GM21786 (cell line): ENCODE measurements around the gene GLB1L.

Experiments used
- ATAC-seq: cut with Tn5 transposase; IDR thresholded peaks from one replicate; pipeline ENCODE4 v1.9.1; 2021; ENCODE audit not compliant: unreplicated experiment

GLB1L gene

GRCh38 chr2:219253753-219254589 lies 8.7 kb upstream of the GLB1L start, which contains the start of gene TUBA4A:
TUBA4A (minus strand) TSS chr2:219253918; CDS start chr2:219253858, 60 bp downstream.
- ATAC-seq: peak; percentile 35

DNA sequence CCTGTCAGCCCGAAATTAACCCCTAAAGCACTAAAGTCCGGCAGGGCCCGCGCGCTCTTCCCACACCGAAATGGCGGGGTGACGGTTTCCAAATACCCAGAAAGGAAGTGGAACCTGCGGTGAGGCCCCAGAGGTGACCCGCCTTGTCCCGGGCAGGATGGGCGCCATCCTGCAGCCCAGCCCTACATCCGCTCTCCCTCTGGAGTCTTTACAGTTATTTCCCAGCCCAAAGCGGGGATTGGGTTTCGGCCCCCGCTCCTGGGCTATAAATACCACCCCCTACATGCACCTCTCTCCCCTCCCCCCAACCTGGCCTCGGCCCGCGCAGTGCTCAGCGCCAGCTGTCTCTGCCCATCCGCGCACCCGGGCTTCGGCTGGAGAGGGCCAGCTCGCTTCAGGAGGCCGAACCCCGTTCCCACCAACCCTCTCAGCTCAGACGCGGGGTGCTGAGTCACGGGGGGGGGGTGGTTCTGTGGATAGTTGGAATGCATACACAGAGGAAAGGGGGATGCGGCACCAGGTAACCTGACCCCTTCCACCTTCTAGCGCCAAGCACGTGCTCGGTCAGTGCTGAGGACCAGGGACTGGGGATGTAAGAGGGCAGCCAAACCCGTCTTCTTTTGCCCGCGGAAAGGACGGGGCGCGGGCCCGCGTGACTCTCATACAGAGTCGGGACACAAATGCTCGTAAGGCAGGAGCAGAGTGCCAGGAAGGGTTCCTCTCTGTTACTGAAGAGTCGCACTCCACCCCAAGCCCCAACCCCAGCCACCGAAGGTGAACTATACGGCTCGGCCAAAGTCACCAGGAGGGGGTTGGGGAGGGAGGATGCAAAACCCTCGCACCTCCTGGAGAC lies 7.9 kb upstream of the GLB1L start, which contains the start of gene TUBA4B:
TUBA4B (plus strand) TSS at position 344 of the 853 bp plus-strand sequence; CDS start at position 509, 165 bp downstream.
- ATAC-seq: peak; percentile 0

DNA sequence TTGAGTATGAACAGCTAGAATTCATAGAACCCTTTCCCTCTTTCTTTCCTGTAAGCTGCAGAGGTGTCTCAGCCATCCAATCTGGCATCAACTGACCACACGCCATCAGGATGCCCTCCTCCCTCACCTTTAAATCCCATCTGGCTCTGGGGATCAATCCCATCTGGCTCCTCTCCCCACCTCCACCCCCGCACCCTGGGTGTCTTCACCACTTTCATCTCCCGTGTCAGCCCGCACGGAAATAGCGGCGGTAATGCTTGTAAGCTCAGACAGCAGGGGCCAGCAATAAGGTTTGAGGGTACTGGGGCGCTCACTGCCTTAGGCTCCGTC lies 7.3 kb upstream of the GLB1L start:
- ATAC-seq: no peak

DNA sequence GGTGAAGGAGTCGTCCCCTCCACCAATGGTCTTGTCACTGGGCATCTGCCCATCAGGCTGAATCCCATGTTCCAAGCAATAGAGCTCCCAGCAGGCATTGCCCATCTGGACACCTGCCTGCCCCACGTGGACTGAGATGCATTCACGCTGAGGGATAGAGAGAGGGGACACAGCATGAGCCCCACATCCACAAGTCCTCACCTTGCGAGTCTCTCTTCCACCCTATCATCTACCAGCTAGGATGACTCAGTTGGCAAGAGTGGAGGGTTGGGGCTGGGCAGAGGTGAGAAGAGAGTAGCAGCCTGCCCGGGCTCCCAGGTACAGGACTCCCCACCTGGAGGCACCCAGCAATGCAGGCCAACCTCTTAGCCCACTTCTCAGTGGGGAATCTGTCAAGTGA lies 6.8 kb upstream of the GLB1L start:
- ATAC-seq: no peak

DNA sequence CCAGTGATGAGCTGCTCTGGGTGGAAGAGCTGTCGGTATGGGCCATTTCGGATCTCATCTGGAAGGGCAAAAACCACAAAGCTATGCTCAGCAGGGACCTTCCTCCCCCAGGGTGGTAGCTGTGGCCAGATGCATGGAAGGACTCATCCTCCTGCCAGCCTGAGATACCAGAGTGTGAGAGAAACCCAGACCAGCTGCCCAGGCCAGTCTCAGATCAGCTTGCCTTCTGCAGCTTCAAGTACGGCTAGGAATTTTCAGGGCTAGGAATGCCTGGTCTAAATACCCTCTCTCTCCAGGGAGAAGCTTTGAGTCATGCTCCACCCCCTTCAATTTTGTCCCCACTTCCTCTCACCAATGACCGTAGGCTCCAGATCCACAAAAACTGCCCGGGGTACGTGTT lies 6.4 kb upstream of the GLB1L start:
- ATAC-seq: no peak

DNA sequence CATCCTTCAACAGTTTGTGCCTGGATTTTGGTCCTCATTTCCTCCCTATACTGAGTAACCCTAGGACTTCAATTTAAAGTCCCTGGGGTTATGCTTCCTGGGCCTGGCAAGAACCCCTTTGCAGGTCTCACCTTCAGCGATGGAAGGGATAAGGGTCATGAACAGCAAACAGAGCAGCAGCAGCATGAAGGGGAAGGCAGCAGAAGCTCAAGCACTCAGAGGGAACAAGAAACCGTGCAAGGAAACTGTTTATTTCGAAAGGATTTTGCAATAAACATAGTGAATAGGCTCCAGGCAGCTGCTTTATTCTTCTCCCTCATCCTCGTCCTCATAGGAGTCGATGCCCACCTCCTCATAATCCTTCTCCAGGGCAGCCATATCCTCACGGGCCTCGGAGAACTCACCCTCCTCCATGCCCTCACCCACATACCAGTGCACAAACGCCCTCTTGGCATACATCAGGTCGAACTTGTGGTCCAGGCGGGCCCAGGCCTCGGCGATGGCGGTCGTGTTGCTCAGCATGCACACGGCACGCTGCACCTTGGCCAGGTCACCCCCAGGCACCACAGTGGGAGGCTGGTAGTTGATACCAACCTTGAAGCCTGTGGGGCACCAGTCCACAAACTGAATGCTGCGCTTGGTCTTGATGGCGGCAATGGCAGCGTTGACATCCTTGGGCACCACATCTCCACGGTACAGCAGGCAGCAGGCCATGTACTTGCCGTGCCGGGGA lies 5.0 kb upstream of the GLB1L start:
- ATAC-seq: no peak

DNA sequence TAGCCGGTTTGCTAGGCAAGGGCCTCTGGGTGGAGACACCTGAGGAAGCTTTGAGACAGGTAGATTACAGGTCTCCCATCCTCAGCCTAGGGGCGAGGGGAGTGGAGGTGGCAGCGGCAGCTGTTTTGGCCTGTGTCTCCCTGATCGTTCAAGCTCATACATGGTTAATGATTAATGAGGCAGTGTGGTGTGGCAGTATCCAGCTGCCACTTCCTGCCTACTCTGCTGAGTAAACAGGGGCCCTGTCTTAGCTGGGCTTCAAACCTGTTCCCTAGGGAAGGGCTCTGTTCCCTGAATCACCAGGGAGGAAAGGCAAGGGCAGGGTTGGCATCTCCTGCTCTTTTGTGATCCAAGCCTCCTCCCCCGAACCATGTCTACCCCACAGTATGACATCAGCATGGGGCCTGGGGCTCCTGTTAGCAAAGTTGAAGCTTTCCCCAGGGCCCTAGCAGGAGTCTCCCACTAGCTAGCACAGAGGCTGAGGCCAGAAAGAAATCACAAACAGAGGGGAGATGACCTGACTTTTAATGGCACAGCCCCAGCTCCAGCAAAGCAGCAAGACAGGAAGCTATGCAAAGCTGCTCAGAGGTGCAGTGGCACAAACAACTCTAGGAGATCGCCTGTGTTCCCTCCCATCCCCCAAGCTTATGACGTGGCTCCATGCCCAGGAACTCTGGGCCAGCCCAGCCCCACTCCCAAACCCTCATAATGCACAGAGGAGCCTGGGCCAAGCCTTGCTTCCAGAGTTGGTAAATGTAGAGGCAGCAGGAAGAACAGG lies 4.1 kb upstream of the GLB1L start:
- ATAC-seq: peak; percentile 47

DNA sequence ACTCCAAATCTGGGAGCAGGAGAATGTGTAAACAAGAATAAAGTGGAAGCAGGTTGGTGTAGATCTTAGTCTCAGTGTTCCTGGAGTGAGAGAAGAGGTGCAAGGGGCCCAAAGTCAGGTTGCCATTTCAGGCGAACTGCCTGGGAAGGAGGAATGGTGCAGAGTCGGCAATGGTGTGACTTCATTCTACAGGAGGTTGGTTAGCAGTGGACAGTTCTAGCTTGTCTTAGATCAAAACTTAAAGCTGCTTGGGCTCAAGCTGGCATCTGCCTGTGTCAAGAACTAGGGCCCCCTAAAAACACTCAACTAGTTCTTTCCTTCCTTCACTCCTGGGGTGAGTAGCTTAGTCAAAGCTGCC lies 3.6 kb upstream of the GLB1L start:
- no peak for ATAC-seq

GRCh38 chr2:219247678-219248642 lies 2.7 kb upstream of the GLB1L start:
- ATAC-seq: peak; percentile 26

DNA sequence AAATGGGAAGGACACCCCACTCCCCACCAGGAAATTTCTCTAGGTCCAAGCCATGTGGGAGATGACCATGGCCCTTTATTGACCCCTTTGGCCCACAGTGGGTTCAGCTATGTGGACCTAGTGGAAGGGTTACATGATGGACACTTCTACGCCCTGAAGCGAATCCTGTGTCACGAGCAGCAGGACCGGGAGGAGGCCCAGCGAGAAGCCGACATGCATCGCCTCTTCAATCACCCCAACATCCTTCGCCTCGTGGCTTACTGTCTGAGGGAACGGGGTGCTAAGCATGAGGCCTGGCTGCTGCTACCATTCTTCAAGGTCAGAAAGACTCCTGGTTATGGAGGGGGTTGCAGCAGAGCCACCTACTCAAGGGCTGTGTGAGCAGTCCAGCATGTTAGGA lies 1.3 kb upstream of the GLB1L start:
- no peak for ATAC-seq

- ATAC-seq: no peak
These were observed 621 bp upstream of the GLB1L start for GRCh38 chr2:219245899-219246230.

DNA sequence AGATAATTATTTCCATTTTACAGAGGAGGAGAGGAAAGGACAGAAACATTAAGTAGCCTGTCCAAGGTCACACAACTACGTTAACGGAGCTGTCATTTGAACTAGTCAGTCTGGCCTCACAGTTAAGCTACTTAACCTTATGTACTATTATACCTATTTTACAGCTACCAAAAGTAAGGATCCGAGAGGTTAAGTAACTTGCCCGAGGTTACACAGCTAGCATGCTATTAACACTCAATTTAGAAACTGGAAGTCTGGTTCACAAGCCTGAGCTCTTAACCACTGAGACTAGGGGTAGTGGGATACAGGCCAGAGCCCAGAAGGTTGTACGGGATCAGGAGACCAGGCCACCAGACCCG lies 476 bp downstream of the GLB1L start:
- ATAC-seq: no peak

DNA sequence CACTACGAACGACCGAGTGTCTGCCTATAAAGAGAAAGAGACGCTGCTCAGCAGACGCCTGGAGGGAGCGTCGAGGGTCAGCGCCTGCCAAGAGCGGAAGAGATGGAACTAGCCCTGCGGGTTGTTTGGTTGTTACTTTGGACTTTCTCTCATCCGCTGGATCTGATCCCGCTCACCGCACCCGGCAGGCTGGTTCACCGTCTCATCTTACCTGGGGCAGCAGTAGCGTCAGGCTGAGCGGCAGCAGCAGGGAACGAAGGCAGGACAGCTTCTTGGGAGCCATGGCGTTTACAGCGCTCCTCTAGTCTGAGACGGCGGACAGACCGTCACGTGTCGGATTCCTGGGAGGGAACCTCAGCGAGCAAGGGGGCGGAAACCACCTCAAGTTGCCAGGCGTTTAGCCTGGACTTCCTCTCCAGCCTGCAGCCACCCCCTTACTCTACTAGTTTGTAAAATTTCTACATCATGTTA lies 1.9 kb downstream of the GLB1L start:
- ATAC-seq: no peak

GRCh38 chr2:219234331-219234730 lies 10.9 kb downstream of the GLB1L start:
- ATAC-seq: no peak

GRCh38 chr2:219230059-219230540 lies 15.1 kb downstream of the GLB1L start:
- no peak for ATAC-seq

DNA sequence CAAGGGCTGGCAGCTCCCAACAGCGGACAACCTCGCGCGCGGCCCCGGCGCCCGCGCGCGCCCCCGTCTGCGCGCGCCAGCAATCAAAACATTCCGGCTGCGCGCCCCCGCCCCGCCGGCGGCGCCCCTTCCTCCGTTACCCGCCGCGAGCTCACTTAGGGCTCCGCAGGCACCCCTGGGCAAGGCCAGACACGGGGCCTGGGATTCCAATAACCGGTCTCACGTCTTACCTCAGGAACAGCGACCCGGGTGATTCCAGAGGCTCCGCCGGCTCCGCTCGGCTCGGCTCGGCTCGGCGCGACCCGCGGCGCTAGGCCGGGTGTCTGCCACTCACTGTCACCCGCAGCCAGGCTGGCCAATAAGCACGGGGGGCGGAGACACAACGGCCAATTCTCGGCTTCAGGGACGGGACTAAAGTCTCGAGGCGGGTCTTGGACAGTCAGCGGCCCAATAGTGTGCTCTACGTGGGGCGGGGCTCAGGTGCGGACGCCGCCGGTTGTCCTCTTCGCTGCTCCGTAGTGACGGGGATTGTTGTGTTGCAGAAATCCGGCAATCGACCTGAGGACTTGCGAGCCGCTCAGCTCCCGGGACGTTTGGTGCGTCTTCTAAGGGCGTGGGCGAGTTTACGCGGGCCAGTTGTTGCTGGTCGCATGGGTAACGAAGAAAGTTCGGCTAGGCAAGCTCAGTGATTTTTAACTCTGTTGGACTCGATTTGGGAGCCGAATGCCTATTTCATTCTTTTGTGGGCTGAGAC lies 15.8 kb downstream of the GLB1L start, which contains the start of the genes ANKZF1 and ATG9A:
ANKZF1 (plus strand) TSS at position 502 of the 754 bp plus-strand sequence. CDS start 452 bp downstream, outside the sequence.
ATG9A (minus strand) TSS at position 332 of the 754 bp plus-strand sequence. CDS start 1,612 bp downstream, outside the sequence.
- peak; percentile 98 for ATAC-seq

- ATAC-seq: peak; percentile 7
These were observed 16.3 kb downstream of the GLB1L start for GRCh38 chr2:219228911-219229304.
